OCI-M2 (cell line): Measurements from ENCODE around the gene OR2V1.
"Not testable (repeated sequence)": the region's sequence is repeated elsewhere in the genome, so short reads cannot be mapped to it uniquely, and the experiment has no call there.

Experiments used
- DNase-seq: peaks from one replicate; lab custom pipeline; 2025; ENCODE audit not compliant: unreplicated experiment; lab: John Stamatoyannopoulos, UW

Gene OR2V1

GRCh38 chr5:181160152-181160754, 29.3 kb upstream of the OR2V1 start:
- DNase-seq: no peak

GRCh38 chr5:181159286-181160151, 28.6 kb upstream of the OR2V1 start:
- DNase-seq: peak; percentile 44

GRCh38 chr5:181158869-181159268, 27.9 kb upstream of the OR2V1 start:
- DNase-seq: no peak

- DNase-seq: no peak
Measured at GRCh38 chr5:181156758-181157157, 25.8 kb upstream of the OR2V1 start.

GRCh38 chr5:181153814-181154213, 22.8 kb upstream of the OR2V1 start:
- DNase-seq: no peak

GRCh38 chr5:181152406-181152805, 21.4 kb upstream of the OR2V1 start:
- no peak for DNase-seq

- no peak for DNase-seq
Measured at GRCh38 chr5:181151146-181151545, 20.2 kb upstream of the OR2V1 start.

GRCh38 chr5:181149806-181150733, 19.1 kb upstream of the OR2V1 start:
- DNase-seq: no peak

GRCh38 chr5:181149355-181149754, 18.4 kb upstream of the OR2V1 start:
- no peak for DNase-seq

- not testable (repeated sequence) for DNase-seq
Measured at GRCh38 chr5:181146927-181147636, 16.1 kb upstream of the OR2V1 start, which contains the start of gene OR2V2. TSS of gene OR2V2 (plus strand) at chr5:181147586. CDS start at chr5:181154943, 7,357 bp downstream.

- DNase-seq: no peak
Measured at GRCh38 chr5:181145133-181145532, 14.2 kb upstream of the OR2V1 start.

GRCh38 chr5:181142054-181142453, 11.1 kb upstream of the OR2V1 start:
- DNase-seq: no peak

GRCh38 chr5:181140766-181141165, 9.8 kb upstream of the OR2V1 start:
- no peak for DNase-seq

GRCh38 chr5:181138258-181138657, 7.3 kb upstream of the OR2V1 start:
- DNase-seq: no peak

- no peak for DNase-seq
Measured at GRCh38 chr5:181136361-181136955, 5.5 kb upstream of the OR2V1 start.

- DNase-seq: no peak
Measured at GRCh38 chr5:181134259-181134658, 3.3 kb upstream of the OR2V1 start.

GRCh38 chr5:181133610-181134231, 2.8 kb upstream of the OR2V1 start:
- DNase-seq: no peak

GRCh38 chr5:181133083-181133482, 2.1 kb upstream of the OR2V1 start:
- DNase-seq: no peak

- DNase-seq: no peak
Measured at GRCh38 chr5:181131514-181131913, 545 bp upstream of the OR2V1 start.

GRCh38 chr5:181130081-181130480, 888 bp downstream of the OR2V1 start:
- not testable (repeated sequence) for DNase-seq
